Measurements from ENCODE around the gene IRGC.

The IRGC gene

DNA sequence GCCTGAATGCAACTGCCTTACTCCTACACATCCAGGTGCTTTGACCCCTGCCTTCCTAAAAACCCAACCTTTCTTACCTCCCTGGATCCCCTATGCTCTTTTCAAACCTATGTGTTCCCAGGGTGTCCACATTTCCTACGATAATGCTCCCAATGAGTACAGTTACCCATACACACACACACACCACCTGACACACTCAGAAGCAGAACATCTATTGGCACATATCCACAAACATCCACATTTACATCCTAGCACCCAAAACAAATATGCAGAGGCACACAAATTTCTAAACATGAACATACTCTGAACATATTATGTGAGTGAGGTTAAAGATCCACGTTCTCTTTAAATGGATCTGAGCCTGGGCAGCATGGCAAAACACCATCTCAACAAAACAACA is 23.5 kb upstream of the IRGC start:
- Histone ChIP-seq H3K9me3 (ENCODE audit: control insufficient read depth, insufficient read depth, low read depth, low read length) (peaks cover 10% of the 10 kb centered on the region), H3K4me1 (ENCODE audit: control insufficient read depth, insufficient read depth, low read length) (peaks cover 6% of the 10 kb centered on the region), H3K36me3 (ENCODE audit: control insufficient read depth in 2 of 2, insufficient read depth in 1 of 2, low read length in 2 of 2) (no peaks in the 10 kb centered on the region), H3K27ac (ENCODE audit: extremely low read depth, low read depth, low read length) (no peak overlapping the region), H3K4me3 (ENCODE audit: low read depth, low read length) (no peak overlapping the region)
- TF ChIP-seq ZNF624 (tag by site-specific recombination; IDR thresholded peaks at IDR 0.05) (no peak), ZNF112 (tag by site-specific recombination; IDR thresholded peaks at IDR 0.05) (0 out of 2 replicates have a peak, but pooled peaks have one; percentile 9), IKZF3 (tag by site-specific recombination; IDR thresholded peaks at IDR 0.05) (no peak), YY1 (tag by site-specific recombination; IDR thresholded peaks at IDR 0.05) (no peak), ZNF114 (tag by site-specific recombination; IDR thresholded peaks at IDR 0.05) (0 out of 2 replicates have a peak, but pooled peaks have one; percentile 82), KLF10 (tag by site-specific recombination; IDR thresholded peaks at IDR 0.05) (no peak), KLF9 (tag by site-specific recombination; IDR thresholded peaks at IDR 0.05; ENCODE audit: low read depth) (no peak), ZNF621 (tag by site-specific recombination; IDR thresholded peaks at IDR 0.05) (peak; percentile 47; the same call in 1 of the 2 replicates), REPIN1 (tag by site-specific recombination; IDR thresholded peaks at IDR 0.05; ENCODE audit: low read depth) (no peak), ZBTB1 (tag by site-specific recombination; IDR thresholded peaks at IDR 0.05) (no peak), ZNF354C (tag by site-specific recombination; IDR thresholded peaks at IDR 0.05; ENCODE audit: borderline replicate concordance, low read depth) (no peak), ZNF837 (tag by site-specific recombination; IDR thresholded peaks at IDR 0.05) (no peak), YY2 (tag by site-specific recombination; IDR thresholded peaks at IDR 0.05) (0 out of 2 replicates have a peak, but pooled peaks have one; percentile 16), ZFP37 (tag by site-specific recombination; IDR thresholded peaks at IDR 0.05) (no peak), BCL11B (tag by site-specific recombination; IDR thresholded peaks at IDR 0.05; ENCODE audit: low read depth) (no peak), ZNF629 (tag by site-specific recombination; IDR thresholded peaks at IDR 0.05) (no peak)
- TF ChIP-seq, protein P1, sequence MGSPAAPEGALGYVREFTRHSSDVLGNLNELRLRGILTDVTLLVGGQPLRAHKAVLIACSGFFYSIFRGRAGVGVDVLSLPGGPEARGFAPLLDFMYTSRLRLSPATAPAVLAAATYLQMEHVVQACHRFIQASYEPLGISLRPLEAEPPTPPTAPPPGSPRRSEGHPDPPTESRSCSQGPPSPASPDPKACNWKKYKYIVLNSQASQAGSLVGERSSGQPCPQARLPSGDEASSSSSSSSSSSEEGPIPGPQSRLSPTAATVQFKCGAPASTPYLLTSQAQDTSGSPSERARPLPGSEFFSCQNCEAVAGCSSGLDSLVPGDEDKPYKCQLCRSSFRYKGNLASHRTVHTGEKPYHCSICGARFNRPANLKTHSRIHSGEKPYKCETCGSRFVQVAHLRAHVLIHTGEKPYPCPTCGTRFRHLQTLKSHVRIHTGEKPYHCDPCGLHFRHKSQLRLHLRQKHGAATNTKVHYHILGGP (tag by site-specific recombination; IDR thresholded peaks at IDR 0.05), result no peak
- TF ChIP-seq, protein P2, sequence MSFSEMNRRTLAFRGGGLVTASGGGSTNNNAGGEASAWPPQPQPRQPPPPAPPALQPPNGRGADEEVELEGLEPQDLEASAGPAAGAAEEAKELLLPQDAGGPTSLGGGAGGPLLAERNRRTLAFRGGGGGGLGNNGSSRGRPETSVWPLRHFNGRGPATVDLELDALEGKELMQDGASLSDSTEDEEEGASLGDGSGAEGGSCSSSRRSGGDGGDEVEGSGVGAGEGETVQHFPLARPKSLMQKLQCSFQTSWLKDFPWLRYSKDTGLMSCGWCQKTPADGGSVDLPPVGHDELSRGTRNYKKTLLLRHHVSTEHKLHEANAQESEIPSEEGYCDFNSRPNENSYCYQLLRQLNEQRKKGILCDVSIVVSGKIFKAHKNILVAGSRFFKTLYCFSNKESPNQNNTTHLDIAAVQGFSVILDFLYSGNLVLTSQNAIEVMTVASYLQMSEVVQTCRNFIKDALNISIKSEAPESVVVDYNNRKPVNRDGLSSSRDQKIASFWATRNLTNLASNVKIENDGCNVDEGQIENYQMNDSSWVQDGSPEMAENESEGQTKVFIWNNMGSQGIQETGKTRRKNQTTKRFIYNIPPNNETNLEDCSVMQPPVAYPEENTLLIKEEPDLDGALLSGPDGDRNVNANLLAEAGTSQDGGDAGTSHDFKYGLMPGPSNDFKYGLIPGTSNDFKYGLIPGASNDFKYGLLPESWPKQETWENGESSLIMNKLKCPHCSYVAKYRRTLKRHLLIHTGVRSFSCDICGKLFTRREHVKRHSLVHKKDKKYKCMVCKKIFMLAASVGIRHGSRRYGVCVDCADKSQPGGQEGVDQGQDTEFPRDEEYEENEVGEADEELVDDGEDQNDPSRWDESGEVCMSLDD (tag by site-specific recombination; IDR thresholded peaks at IDR 0.05), result no peak
- TF ChIP-seq, protein P3, sequence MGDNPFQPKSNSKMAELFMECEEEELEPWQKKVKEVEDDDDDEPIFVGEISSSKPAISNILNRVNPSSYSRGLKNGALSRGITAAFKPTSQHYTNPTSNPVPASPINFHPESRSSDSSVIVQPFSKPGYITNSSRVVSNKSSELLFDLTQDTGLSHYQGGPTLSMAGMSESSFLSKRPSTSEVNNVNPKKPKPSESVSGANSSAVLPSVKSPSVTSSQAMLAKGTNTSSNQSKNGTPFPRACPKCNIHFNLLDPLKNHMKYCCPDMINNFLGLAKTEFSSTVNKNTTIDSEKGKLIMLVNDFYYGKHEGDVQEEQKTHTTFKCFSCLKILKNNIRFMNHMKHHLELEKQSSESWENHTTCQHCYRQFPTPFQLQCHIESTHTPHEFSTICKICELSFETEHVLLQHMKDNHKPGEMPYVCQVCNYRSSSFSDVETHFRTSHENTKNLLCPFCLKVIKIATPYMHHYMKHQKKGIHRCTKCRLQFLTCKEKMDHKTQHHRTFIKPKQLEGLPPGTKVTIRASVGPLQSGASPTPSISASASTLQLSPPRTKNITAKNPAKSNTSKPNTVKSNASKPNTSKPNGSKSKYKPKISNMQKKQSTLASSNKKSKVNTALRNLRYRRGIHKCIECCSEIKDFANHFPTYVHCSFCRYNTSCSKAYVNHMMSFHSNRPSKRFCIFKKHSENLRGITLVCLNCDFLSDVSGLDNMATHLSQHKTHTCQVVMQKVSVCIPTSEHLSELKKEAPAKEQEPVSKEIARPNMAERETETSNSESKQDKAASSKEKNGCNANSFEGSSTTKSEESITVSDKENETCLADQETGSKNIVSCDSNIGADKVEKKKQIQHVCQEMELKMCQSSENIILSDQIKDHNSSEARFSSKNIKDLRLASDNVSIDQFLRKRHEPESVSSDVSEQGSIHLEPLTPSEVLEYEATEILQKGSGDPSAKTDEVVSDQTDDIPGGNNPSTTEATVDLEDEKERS (tag by site-specific recombination; IDR thresholded peaks at IDR 0.05), result no peak
- TF ChIP-seq, protein P4, sequence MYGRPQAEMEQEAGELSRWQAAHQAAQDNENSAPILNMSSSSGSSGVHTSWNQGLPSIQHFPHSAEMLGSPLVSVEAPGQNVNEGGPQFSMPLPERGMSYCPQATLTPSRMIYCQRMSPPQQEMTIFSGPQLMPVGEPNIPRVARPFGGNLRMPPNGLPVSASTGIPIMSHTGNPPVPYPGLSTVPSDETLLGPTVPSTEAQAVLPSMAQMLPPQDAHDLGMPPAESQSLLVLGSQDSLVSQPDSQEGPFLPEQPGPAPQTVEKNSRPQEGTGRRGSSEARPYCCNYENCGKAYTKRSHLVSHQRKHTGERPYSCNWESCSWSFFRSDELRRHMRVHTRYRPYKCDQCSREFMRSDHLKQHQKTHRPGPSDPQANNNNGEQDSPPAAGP (tag by site-specific recombination; IDR thresholded peaks at IDR 0.05), result no peak
- TF ChIP-seq, protein P5, sequence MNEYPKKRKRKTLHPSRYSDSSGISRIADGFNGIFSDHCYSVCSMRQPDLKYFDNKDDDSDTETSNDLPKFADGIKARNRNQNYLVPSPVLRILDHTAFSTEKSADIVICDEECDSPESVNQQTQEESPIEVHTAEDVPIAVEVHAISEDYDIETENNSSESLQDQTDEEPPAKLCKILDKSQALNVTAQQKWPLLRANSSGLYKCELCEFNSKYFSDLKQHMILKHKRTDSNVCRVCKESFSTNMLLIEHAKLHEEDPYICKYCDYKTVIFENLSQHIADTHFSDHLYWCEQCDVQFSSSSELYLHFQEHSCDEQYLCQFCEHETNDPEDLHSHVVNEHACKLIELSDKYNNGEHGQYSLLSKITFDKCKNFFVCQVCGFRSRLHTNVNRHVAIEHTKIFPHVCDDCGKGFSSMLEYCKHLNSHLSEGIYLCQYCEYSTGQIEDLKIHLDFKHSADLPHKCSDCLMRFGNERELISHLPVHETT (tag by site-specific recombination; IDR thresholded peaks at IDR 0.05), result no peak
- TF ChIP-seq, protein P6, sequence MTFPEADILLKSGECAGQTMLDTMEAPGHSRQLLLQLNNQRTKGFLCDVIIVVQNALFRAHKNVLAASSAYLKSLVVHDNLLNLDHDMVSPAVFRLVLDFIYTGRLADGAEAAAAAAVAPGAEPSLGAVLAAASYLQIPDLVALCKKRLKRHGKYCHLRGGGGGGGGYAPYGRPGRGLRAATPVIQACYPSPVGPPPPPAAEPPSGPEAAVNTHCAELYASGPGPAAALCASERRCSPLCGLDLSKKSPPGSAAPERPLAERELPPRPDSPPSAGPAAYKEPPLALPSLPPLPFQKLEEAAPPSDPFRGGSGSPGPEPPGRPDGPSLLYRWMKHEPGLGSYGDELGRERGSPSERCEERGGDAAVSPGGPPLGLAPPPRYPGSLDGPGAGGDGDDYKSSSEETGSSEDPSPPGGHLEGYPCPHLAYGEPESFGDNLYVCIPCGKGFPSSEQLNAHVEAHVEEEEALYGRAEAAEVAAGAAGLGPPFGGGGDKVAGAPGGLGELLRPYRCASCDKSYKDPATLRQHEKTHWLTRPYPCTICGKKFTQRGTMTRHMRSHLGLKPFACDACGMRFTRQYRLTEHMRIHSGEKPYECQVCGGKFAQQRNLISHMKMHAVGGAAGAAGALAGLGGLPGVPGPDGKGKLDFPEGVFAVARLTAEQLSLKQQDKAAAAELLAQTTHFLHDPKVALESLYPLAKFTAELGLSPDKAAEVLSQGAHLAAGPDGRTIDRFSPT (tag by site-specific recombination; IDR thresholded peaks at IDR 0.05), result no peak
- POLR2A ChIA-PET, result no interaction called here
- CTCF ChIA-PET, result interaction anchor here (0.6 to 0.8 kb wide), 3 partner anchors 22 to 117 kb away, joined by 3 to 4 read pairs (median 3); partner anchors contain the start of gene PLAUR
